Stimulated activated CD8-positive, alpha-beta memory T cell treated with anti-CD3 and anti-CD28 coated beads, Interleukin-7, amount 100 ng/mL, for 48 hours (primary cell): ENCODE measurements around the gene SLC35G3.
"Not testable (repeated sequence)": the region's sequence is repeated elsewhere in the genome, so short reads cannot be mapped to it uniquely, and the experiment has no call there.

Experiments used
- DNase-seq, 2 donors: peaks; one replicate each; pipeline ENCODE4 v3.0.0-alpha.2; 2020; ENCODE audit warnings: low read depth in 1 of 2; ENCODE audit errors: extremely low read depth in 1 of 2

The SLC35G3 gene

DNA sequence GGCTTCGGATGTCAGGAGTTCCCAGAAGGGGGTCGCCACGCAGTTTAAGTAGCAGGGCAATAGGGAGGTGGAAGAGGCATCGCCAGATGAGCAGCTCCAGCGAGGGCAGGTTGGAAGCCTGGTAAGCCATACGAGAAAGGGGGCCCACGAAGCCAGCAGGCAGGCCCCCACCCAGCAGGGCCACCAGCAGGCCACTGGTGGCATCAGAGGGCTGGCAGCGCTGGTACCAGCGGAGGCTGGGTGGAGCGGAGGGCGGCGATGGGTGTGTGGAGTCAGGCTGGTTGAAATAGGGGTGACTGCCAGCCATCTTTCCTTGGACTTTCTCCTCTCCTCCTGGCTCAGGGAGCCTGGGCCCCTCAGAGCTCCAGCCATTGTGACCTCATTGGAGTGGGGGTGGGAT is at the start of gene SLC35G3:
Gene SLC35G3 (minus strand): TSS at position 393 of the 400 bp plus-strand sequence. CDS start 86 bp downstream, at position 307.
- DNase-seq = not testable (repeated sequence)

DNA sequence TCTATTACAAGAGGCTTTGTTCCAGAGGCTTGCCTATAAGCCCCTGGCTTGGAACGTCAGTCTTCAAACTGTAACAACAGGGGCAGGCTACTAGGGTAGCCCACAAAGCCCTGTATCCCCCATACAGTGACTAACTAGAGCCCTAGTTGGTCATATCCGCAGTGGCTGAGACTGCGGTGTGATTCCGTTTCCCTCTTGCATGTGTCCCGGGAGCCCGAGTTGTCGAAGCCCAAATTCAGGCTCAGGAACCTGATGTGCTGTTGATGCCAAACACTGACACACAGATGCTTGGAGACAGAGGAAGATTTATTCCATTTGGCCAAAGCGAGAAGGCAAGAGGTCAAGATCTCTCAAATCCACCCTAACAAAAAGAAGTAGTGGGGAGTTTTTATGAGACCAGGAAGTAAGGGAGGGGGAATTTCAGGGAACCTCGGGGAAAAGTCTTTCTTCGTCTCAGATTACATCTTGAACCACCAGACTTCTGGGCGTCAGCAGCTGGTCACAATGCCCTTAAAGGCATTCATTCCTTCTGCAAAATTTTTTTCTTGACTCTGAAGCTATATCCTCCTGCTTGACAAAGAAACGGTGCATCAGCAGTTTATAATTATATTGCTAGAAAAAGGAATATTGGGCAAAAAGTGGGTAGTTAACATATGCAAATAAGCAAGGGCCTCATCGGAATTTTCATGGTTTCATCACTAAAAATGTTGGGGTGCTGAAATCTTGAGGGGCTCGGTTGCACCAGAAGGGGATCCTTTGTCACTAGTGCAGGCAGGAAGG is 49.6 kb upstream of the SLC35G3 start:
- DNase-seq = peak; percentile 39 to 57

- peak; percentile 76 to 88 for DNase-seq
Observed at GRCh38 chr17:35242805-35243560, 48.8 kb upstream of the SLC35G3 start, which contains the start of gene SLFN5. SLFN5 (plus strand) TSS chr17:35243072; CDS start chr17:35258691, 15,619 bp downstream.

DNA sequence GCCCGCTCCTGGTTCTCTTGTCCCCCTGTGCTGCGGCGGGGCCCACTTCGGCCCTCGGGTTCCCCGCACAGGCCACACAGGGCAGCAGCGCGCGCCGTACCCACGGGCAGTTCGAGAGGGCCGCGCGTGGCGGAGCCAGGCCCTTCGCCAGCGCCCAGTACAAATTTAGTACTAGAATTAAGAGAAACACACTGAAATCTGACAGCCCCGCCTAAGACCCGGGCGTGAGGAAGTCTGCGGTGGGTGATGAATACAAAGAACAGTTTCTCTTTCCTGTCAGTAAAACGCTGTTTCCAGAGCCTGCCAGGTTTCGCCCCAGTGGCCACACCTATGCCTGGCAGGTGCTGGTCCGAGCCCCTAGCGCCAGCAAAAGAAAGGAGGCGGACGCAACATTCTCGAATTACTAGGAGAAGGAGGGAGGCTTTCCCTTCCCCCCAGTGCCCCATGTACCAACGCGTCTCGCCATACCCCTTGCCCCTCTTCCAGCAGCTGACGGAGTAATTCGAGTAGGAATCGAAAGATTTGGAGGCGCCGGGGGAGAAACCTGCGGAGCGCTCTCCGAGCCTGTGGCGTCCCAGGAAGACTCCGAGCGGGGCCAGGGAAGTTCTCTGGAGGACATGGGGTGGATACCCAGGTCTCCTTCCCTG is 48.1 kb upstream of the SLC35G3 start:
- peak; percentile 67 to 87 for DNase-seq

DNA sequence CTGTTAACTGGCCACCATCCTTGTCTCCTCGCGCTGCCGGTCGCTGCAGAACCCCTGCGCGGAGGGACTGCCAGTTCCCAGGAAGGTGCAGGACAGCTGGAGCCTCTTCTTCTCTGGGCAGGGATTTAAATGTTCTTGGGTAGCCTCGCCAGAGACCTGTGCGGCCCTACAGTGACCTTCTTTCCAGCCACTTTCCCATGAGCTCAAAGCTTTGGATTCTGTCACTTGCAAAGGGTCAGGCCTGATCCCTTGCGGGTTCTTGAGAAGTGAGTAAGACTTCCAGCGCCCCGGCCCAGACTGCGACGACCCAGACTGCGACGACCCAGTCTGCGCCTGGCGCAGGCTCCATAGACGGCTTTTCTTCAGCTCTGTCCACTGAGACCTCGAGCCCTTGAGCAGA is 47.3 kb upstream of the SLC35G3 start:
- no peak for DNase-seq

- DNase-seq = no peak
Observed at GRCh38 chr17:35240861-35241260, 46.7 kb upstream of the SLC35G3 start.

DNA sequence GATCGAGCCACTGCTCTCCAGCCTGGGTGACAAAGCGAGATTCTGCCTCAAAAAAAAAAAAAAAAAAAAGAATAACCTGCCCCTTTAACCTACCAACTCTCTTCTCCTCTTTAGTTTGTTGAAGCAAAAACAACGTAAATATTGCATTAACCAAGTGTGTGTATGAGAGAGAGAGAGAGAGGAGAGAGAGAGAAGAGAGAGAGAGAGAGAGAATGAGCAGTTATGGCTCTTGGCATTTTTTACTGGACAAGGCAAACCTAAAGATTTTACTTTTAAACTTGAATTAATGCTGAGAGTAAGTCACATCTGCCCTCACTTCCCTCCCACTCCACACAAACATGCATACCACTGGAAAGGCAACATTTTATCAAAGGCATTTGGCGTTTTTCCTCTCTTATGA is 45.6 kb upstream of the SLC35G3 start:
- no peak for DNase-seq

DNA sequence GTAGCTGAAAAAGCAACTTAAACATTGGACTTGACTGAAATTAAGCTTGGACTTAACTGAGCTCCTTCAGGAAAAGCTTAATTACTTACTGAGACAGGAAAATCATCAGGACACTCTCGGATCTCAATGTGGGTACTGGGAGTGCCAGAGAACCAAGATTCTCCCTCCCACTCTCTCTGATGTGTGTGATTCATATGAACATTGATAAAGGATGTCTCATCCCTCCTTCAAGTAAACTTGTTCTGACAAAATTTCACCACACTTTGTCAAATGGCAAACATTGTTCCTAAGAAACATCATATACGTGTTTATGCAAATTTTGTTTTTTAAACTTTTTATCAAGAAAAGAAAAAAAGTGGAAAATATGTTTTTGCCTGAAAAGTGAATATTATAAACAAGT is 44.6 kb upstream of the SLC35G3 start:
- DNase-seq = no peak

- no peak for DNase-seq
Observed at GRCh38 chr17:35236821-35237220, 42.6 kb upstream of the SLC35G3 start.

GRCh38 chr17:35235917-35236316 is 41.7 kb upstream of the SLC35G3 start:
- no peak for DNase-seq

DNA sequence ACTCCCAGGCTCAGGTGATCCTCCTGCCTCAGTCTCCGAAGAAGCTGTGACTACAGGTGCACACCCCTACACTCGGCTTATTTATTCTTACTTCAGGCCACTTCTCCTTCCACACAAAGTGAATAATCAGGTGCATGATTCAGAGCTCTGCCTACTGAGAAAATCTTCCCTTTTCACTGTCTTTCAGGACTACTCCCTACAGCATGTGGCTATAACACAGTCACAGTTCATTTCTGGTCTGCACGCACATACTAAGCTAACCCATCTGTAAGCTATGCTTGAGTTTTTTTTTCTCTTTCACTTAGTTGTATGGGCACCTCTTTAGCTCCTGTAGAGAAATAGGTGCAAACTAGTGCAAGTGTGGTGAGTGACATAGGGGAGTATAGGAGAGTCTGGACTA is 41.1 kb upstream of the SLC35G3 start:
- DNase-seq = no peak

GRCh38 chr17:35234315-35234714 is 40.1 kb upstream of the SLC35G3 start:
- DNase-seq = not testable (repeated sequence)

GRCh38 chr17:35229638-35230037 is 35.4 kb upstream of the SLC35G3 start:
- no peak for DNase-seq

GRCh38 chr17:35227546-35227945 is 33.4 kb upstream of the SLC35G3 start:
- DNase-seq = no peak

- no peak for DNase-seq
Observed at GRCh38 chr17:35224436-35224835, 30.2 kb upstream of the SLC35G3 start.

DNA sequence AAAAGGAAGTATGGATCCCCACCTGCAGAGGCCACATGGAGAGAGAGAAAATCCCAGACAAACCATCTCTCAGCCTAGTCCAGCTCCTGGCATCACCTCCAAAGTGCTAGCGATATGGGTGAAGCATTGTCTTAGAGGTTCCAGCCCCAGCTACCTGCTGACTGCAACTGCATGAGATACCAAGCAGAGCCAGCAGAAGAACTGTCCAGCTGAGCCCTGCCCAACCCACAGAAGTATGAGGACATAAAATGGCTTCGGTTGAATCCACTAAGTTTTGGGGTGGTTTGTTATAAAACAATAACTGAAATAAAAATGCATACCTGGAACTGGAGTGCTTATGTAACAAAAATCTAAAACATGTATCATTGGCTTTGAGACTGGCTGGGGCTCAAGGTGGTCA is 28.3 kb upstream of the SLC35G3 start:
- DNase-seq = no peak

DNA sequence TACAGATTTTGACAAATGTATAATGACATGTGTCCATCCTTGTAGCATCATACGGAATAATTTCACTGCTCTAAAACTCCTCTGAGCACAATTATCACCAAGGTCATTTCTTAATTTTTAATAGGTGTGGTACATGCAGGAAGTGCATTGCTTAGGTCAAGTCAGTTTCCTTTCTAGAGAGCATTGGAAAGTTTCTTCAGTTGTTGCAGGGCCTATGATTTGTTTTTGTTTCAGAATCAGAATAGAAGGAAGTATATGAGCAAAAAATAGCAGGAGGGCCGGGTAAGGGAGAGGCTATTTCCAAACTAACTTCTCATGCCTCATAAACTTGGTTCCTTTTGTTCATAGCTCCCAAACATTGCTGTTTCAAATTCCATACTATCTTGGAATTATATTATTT is 24.7 kb upstream of the SLC35G3 start:
- DNase-seq = no peak

DNA sequence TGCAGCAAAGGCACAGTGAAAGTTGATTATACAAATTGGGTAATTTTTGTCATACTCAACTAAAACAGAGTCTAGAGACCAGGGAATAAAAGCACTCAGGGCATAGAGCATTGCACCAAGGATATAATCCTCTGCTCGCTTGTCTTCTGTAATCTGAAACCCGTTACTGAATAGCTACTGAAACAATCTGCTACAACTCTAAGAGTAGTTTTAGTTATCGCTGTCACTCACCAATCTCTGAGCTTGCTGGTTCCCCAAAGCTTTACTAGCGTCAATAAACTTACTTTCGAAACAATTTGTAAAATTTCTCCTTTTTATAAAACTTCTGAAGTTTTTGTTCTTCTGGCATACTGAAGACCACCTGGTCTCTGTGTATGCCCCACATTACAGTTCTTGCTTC is 22.9 kb upstream of the SLC35G3 start:
- no peak for DNase-seq

DNA sequence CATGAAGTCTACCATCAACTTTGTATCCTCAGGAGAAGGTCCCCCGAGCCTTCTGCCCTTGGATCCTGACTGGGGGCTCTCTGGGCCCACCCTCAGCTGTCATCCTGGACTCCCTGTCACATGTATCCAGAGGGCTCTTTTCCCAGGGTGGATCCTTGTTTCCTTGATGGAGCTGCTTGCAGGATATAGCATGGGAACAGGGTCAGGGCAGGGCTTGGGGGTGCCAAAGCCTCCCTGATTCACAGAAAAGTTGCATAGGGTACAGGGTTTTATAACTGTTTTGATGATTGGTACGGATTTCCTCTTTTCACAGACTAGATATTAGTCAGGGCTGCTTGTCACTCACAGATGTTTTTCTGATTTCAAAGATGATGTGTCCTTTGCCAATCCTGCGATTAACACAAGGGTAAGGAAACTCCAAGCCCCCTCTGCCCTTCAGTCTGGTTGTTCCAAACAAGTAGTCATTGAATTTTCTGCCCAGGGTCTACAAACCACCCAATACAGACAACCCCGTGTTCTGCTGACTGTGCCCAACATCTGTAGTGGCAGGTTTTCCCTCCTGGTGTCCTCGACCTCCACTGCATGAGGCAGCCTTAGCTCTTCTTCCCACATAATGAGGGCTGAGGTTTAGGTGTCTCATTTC is 20.6 kb upstream of the SLC35G3 start:
- DNase-seq = peak in 1 of 2 donors; percentile 34

- no peak for DNase-seq
Observed at GRCh38 chr17:35214192-35214591, 20.0 kb upstream of the SLC35G3 start.

GRCh38 chr17:35213412-35213940 is 19.3 kb upstream of the SLC35G3 start:
- DNase-seq = no peak
